Measurements from ENCODE around the gene RAB31. TPM values are rescaled to one million over a fixed set of nuclear protein-coding genes. Genes with fewer than 3 reads are reported as not detected.
A peak's percentile ranks its signal among the peaks of the same experiment; 100 is the strongest.

The RAB31 gene
- total RNA-seq, 2 donors from 2014 or later, result 0.42 to 0.82 TPM

DNA sequence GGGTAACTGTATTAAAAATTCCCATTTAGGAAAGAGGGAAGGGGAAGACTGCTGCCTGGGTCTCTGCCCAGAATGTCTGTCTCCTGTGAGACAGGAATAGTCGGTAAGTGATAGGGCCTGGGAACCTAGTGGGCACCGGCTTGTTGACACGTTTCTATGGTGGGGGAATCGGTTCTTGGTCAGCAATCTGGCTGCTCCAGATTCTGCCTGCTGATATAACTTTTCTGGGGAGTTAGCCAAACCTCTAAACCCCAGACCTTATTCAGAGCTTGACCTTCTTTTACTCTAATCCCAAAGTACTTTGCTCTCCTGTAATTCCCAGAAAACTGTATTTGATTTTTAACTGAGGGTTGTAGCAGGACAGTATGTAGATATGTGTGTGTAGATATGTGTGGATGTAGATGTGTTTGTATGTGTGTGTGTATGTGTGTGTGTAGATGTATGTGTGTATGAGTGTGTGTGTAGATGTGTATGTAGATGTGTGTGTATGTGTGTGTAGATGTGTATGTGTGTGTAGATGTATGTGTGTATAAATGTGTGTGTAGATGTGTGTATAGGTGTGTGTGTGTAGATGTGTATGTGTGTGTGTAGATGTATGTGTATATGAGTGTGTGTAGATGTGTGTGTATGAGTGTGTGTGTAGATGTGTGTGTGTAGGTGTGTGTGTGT lies 115.8 kb downstream of the RAB31 start:
- Mint-ChIP-seq H3K36me3 (ENCODE audit: insufficient read depth in 2 of 2) (peaks cover 0 to 2% of the 10 kb centered on the region in 2 donors), H3K27me3 (ENCODE audit: low read depth) (peaks cover 31% of the 10 kb centered on the region), H3K4me1 (ENCODE audit: low read depth) (peaks cover 5% of the 10 kb centered on the region), H3K4me3 (no peak overlapping the region), H3K9me3 (peaks cover 0 to 1% of the 10 kb centered on the region in 2 donors), H3K27ac (no peak overlapping the region)
- ATAC-seq (replicated peaks in 1 of 2) (no peak), DNase-seq (no peak)

DNA sequence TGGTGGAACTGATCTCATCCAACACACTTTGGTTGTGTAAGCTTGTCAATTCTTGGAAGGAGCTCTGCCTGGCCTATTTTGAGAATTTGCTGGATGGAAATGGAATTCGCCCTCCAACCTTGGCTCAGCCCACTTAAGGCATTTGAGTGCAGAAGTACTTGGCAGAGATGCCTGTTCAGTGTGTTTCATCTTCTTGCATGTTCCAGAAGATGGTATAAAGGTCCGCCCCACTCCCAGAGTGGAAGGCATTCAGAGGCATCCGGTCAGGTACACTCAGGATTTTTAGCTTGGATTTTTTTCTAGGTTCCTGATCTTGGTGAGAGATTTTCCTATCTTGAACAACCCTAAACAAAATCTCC lies 116.4 kb downstream of the RAB31 start:
- H3K27me3 Mint-ChIP-seq (ENCODE audit: low read depth), result peaks cover 26% of the 10 kb centered on the region

GRCh38 chr18:9824952-9825371 lies 116.9 kb downstream of the RAB31 start:
- Mint-ChIP-seq H3K27me3 (ENCODE audit: low read depth) (peaks cover 21% of the 10 kb centered on the region), H3K9me3 (no peaks in the 10 kb centered on the region), H3K4me1 (ENCODE audit: low read depth) (peaks cover 5% of the 10 kb centered on the region), H3K36me3 (ENCODE audit: insufficient read depth in 2 of 2) (no peaks in the 10 kb centered on the region), H3K4me3 (no peak overlapping the region), H3K27ac (no peak overlapping the region)
- ATAC-seq (replicated peaks in 1 of 2) (no peak), DNase-seq (no peak)

More for the DNA sequence above, 116.4 kb downstream of the RAB31 start:
- ATAC-seq (replicated peaks in 1 of 2) (no peak), DNase-seq (no peak)
- H3K4me1 Mint-ChIP-seq (ENCODE audit: low read depth), result peaks cover 5% of the 10 kb centered on the region
- no peaks in the 10 kb centered on the region for H3K9me3 Mint-ChIP-seq
- H3K36me3 Mint-ChIP-seq (ENCODE audit: insufficient read depth in 2 of 2), result no peaks in the 10 kb centered on the region
- H3K4me3 Mint-ChIP-seq, result no peak overlapping the region
- H3K27ac Mint-ChIP-seq, result no peak overlapping the region

- H3K27me3 Mint-ChIP-seq (ENCODE audit: low read depth), result peaks cover 21% of the 10 kb centered on the region
- H3K36me3 Mint-ChIP-seq (ENCODE audit: insufficient read depth in 2 of 2), result no peaks in the 10 kb centered on the region
- H3K9me3 Mint-ChIP-seq, result no peaks in the 10 kb centered on the region
- peaks cover 5% of the 10 kb centered on the region for H3K4me1 Mint-ChIP-seq (ENCODE audit: low read depth)
- ATAC-seq (replicated peaks in 1 of 2) (no peak), DNase-seq (no peak)
- no peak overlapping the region for H3K27ac Mint-ChIP-seq
- H3K4me3 Mint-ChIP-seq, result no peak overlapping the region
Observed at GRCh38 chr18:9825571-9826073, 117.5 kb downstream of the RAB31 start.

GRCh38 chr18:9826685-9827084 lies 118.6 kb downstream of the RAB31 start:
- Mint-ChIP-seq H3K27ac (no peak overlapping the region), H3K4me1 (ENCODE audit: low read depth) (peaks cover 5% of the 10 kb centered on the region), H3K9me3 (no peaks in the 10 kb centered on the region), H3K27me3 (ENCODE audit: low read depth) (peaks cover 21% of the 10 kb centered on the region), H3K36me3 (ENCODE audit: insufficient read depth in 2 of 2) (no peaks in the 10 kb centered on the region), H3K4me3 (no peak overlapping the region)
- no peak for DNase-seq
- no peak for ATAC-seq (replicated peaks in 1 of 2)

- no peaks in the 10 kb centered on the region for H3K9me3 Mint-ChIP-seq
- H3K4me3 Mint-ChIP-seq, result no peak overlapping the region
- H3K27me3 Mint-ChIP-seq (ENCODE audit: low read depth), result peaks cover 21% of the 10 kb centered on the region
- H3K4me1 Mint-ChIP-seq (ENCODE audit: low read depth), result peaks cover 5% of the 10 kb centered on the region
- H3K27ac Mint-ChIP-seq, result no peak overlapping the region
- DNase-seq (no peak), ATAC-seq (replicated peaks in 1 of 2) (no peak)
- H3K36me3 Mint-ChIP-seq (ENCODE audit: insufficient read depth in 2 of 2), result no peaks in the 10 kb centered on the region
Observed at GRCh38 chr18:9827211-9827792, 119.2 kb downstream of the RAB31 start.

GRCh38 chr18:9827793-9828505 lies 119.8 kb downstream of the RAB31 start:
- H3K4me3 Mint-ChIP-seq, result no peak overlapping the region
- no peaks in the 10 kb centered on the region for H3K36me3 Mint-ChIP-seq (ENCODE audit: insufficient read depth in 2 of 2)
- no peaks in the 10 kb centered on the region for H3K9me3 Mint-ChIP-seq
- H3K27me3 Mint-ChIP-seq (ENCODE audit: low read depth), result peaks cover 21% of the 10 kb centered on the region
- H3K4me1 Mint-ChIP-seq (ENCODE audit: low read depth), result peaks cover 5% of the 10 kb centered on the region
- DNase-seq, result peak; percentile 22 to 31
- peak; percentile 88 to 96 for ATAC-seq (replicated peaks in 1 of 2)
- H3K27ac Mint-ChIP-seq, result no peak overlapping the region

DNA sequence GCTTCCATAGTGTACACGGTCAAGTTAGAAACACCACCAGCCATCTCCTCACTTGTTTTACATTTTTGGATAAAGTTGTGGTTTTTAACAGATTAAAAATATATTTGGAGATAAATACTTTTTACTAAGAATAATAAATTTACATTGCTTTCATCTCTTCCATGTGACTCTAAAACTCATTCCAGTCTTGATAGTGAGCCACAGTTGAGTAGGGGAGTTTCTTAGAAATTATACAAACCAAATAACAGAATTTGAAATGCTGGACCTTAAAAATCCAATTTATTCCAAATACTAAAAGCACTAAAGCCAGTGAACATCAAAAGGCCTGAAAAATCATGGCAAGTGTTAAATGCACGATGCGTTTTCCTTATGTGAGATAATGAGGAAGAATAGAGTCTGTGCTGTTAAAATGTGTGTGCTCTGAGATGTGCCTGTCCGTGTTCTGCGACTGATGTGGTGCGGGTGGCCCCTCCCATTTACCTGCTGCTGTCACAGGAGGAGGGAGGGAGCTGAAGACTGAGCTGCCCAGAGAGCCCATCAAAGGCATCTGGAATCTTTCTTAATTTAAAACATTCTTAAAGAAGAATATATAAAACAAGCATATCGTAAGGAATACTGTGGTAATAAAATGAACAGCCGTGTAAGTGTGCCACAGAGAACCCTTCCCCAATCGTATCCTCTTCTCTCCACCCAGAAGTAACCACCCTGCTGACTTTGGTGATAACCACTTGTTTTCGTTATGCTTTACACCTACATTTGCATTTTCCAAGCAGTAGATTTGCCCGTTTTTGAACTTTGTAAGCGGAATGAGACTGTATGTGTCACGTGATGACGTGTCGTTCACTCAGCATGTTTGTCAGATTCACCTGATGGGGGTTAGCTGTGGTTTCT lies 120.7 kb downstream of the RAB31 start:
- Mint-ChIP-seq H3K9me3 (no peaks in the 10 kb centered on the region), H3K4me3 (no peak overlapping the region), H3K27ac (no peak overlapping the region), H3K36me3 (ENCODE audit: insufficient read depth in 2 of 2) (no peaks in the 10 kb centered on the region), H3K4me1 (ENCODE audit: low read depth) (peaks cover 5% of the 10 kb centered on the region), H3K27me3 (ENCODE audit: low read depth) (peaks cover 21% of the 10 kb centered on the region)
- DNase-seq, result no peak
- peak in 1 of 2 donors; percentile 38 for ATAC-seq (replicated peaks in 1 of 2)

- DNase-seq (no peak), ATAC-seq (replicated peaks in 1 of 2) (no peak)
- Mint-ChIP-seq H3K36me3 (ENCODE audit: insufficient read depth in 2 of 2) (no peaks in the 10 kb centered on the region), H3K4me3 (no peak overlapping the region), H3K4me1 (ENCODE audit: low read depth) (peaks cover 5% of the 10 kb centered on the region), H3K27me3 (ENCODE audit: low read depth) (peaks cover 21% of the 10 kb centered on the region), H3K27ac (no peak overlapping the region), H3K9me3 (no peaks in the 10 kb centered on the region)
Observed at GRCh38 chr18:9829397-9829712, 121.3 kb downstream of the RAB31 start.

DNA sequence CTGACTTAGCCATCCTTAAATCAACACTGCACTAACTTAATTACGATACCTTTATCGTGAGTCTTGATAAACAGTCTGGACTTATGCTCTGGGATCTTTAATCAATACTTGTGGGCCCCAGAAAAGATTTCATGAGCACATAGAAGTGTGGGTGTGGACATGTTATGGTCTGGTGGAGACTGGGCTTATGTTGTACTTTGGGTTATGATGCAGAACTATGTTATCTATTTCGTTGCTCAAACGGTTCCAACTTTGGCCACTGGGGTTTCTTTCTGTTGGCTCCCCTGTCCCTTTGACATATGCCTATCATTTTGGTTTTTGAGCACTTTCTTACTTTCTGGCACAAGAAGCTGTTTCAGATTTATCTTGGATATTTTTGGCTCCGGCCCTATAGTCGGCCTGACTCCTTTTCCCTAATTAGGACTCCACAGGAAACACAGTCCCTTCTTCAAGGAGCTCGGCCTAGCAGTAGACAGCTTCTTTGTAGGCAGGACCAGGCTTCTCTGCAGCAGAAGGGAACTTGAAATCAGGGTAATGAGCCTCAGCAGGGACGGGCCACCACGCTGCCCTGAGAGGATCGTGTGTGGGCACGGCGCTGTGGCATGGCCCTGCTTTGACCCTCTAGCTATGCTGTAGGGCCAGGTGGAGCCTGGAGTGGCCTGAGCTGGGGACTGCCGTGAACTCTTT lies 123.1 kb downstream of the RAB31 start:
- Mint-ChIP-seq H3K9me3 (no peaks in the 10 kb centered on the region), H3K27ac (no peak overlapping the region), H3K36me3 (ENCODE audit: insufficient read depth in 2 of 2) (no peaks in the 10 kb centered on the region), H3K4me3 (no peak overlapping the region), H3K4me1 (ENCODE audit: low read depth) (peaks cover 5% of the 10 kb centered on the region), H3K27me3 (ENCODE audit: low read depth) (peaks cover 15% of the 10 kb centered on the region)
- ATAC-seq (replicated peaks in 1 of 2) (no peak), DNase-seq (no peak)

DNA sequence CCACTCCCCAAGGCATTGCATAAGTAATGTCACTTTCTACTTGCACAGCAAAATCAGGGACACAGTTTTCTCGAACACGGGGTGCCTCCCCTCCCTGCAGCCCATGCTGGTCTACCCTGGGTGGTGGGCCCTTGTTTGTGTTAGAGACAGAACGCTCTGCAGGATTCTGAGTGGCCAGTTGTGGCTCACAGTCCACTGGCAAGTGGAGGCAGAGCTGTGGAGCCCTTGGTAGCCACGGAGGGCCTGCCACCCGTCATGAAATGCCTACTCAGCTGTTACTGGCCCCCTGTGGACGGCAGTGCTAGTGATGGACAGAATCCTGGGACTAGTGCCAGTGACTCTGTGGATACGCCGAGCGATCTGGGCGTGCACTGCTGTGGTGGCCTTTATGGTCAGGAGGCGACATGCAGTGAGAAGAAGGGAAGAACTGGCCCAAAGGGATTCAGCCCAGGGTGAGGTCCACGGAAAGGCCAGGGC lies 123.7 kb downstream of the RAB31 start:
- peaks cover 5% of the 10 kb centered on the region for H3K4me1 Mint-ChIP-seq (ENCODE audit: low read depth)

GRCh38 chr18:9832871-9833270 lies 124.8 kb downstream of the RAB31 start:
- ATAC-seq (replicated peaks in 1 of 2) (no peak), DNase-seq (no peak)
- no peaks in the 10 kb centered on the region for H3K9me3 Mint-ChIP-seq
- no peak overlapping the region for H3K27ac Mint-ChIP-seq
- peaks cover 2% of the 10 kb centered on the region for H3K4me1 Mint-ChIP-seq (ENCODE audit: low read depth)
- H3K4me3 Mint-ChIP-seq, result no peak overlapping the region
- peaks cover 9% of the 10 kb centered on the region for H3K27me3 Mint-ChIP-seq (ENCODE audit: low read depth)
- H3K36me3 Mint-ChIP-seq (ENCODE audit: insufficient read depth in 2 of 2), result no peaks in the 10 kb centered on the region

More for the DNA sequence above, 123.7 kb downstream of the RAB31 start:
- Mint-ChIP-seq H3K4me3 (no peak overlapping the region), H3K27ac (no peak overlapping the region), H3K36me3 (ENCODE audit: insufficient read depth in 2 of 2) (no peaks in the 10 kb centered on the region), H3K27me3 (ENCODE audit: low read depth) (peaks cover 16% of the 10 kb centered on the region), H3K9me3 (no peaks in the 10 kb centered on the region)
- ATAC-seq (replicated peaks in 1 of 2) (no peak), DNase-seq (no peak)
